ENCODE measurements around the gene UGT2B7.
"Not testable (repeated sequence)": the region's sequence is repeated elsewhere in the genome, so short reads cannot be mapped to it uniquely, and the experiment has no call there.

Gene UGT2B7

GRCh38 chr4:69089388-69089787, 6.9 kb upstream of the UGT2B7 start:
- DNase-seq = no peak

DNA sequence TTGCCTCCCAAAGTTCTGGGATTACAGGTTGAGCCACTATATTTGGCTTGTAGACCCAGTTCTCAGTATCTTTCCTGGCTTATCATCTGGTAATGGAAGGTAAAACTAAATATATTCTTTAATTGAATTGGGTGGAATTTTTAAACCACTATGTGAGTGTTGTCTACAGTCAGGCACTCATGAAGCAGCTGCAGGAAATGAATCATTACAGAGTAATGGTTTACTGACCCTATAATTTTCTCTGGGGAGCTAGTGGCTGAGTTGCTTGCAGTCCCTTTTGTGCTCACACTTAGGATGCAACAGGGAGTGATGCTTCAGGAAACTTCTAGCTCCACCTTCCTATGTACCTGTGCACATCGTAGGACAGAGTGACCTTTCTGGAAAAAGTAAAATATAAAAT, 4.1 kb upstream of the UGT2B7 start:
- no peak for DNase-seq

GRCh38 chr4:69092980-69093568, 3.2 kb upstream of the UGT2B7 start:
- no peak for DNase-seq

DNA sequence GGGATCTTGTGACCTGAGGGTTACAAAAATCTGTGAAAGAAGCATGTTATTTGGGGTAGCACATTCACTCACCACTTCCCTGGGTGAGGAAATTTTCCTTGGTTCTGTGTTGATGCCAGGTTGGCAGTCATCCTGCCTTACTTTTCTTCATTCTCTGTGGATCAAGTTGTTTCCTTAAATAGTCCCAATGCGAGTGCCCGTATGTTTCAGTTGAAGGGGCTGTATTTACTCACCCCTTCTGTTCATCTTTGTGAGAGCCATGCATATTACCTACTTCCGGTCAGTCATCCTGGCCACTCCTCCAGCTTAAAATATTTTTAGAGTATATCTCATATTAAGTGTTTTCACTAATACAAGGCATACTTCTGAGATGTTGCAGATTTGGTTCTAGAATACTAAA, 2.6 kb upstream of the UGT2B7 start:
- DNase-seq = no peak

DNA sequence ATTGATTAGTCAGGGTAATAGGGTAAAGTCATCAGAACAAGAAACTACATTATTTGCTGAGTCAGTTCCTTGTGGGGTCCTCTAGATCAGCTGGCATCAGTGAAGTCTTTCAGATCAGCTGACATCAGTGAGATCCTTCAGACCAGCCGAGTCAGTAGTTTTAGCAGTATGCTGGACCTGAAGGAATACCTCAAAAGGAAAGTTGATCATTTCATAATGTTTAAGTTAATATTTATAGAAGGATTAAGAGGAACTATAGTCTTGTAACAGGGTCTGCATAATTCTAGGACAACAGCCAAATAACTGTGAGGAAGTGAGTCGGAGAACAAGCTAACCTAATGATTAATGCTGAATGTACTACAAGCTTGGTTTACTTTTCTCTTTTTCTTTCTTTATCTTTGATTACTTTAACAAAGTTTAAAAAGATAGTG, 958 bp upstream of the UGT2B7 start:
- DNase-seq = no peak

DNA sequence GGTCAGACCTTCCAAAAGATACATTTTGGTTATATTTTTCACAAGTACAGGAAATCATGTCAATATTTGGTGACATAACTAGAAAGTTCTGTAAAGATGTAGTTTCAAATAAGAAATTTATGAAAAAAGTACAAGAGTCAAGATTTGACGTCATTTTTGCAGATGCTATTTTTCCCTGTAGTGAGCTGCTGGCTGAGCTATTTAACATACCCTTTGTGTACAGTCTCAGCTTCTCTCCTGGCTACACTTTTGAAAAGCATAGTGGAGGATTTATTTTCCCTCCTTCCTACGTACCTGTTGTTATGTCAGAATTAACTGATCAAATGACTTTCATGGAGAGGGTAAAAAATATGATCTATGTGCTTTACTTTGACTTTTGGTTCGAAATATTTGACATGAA, 536 bp downstream of the UGT2B7 start:
- DNase-seq = no peak

- no peak for DNase-seq
These were observed 2.2 kb downstream of the UGT2B7 start for GRCh38 chr4:69098470-69098869.

- DNase-seq = no peak
These were observed 3.6 kb downstream of the UGT2B7 start for GRCh38 chr4:69099910-69100309.

- not testable (repeated sequence) for DNase-seq
These were observed 6.4 kb downstream of the UGT2B7 start for GRCh38 chr4:69102668-69103067.

DNA sequence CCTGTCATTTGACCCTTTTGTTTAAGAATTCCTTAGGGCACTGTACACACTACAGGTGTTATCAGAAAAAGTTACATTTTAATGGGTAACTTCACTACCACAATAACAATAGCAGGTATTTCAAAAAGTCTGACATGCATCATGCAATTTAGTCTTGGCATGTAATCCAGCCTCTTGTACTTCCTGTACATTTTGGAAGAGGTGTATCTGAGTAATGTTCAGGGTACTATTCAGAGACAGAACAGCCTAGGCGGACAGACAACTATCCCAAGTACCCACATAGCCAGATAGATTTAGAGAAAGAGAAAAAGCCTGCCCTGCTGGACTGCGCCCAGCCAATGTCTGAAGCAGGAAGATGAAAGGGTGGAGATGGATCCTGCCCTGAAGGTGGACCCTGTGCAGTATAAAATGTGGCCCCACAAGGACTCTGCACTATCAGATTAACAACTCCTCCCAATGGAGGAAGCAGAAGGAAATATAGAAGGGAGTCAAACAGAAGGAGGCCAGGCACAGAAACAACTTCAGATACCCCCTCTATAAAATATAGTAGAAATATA, 8.5 kb downstream of the UGT2B7 start:
- DNase-seq = no peak

GRCh38 chr4:69115151-69115850, 19.0 kb downstream of the UGT2B7 start:
- not testable (repeated sequence) for DNase-seq

- no peak for DNase-seq
These were observed 19.6 kb downstream of the UGT2B7 start for GRCh38 chr4:69115851-69116213.

DNA sequence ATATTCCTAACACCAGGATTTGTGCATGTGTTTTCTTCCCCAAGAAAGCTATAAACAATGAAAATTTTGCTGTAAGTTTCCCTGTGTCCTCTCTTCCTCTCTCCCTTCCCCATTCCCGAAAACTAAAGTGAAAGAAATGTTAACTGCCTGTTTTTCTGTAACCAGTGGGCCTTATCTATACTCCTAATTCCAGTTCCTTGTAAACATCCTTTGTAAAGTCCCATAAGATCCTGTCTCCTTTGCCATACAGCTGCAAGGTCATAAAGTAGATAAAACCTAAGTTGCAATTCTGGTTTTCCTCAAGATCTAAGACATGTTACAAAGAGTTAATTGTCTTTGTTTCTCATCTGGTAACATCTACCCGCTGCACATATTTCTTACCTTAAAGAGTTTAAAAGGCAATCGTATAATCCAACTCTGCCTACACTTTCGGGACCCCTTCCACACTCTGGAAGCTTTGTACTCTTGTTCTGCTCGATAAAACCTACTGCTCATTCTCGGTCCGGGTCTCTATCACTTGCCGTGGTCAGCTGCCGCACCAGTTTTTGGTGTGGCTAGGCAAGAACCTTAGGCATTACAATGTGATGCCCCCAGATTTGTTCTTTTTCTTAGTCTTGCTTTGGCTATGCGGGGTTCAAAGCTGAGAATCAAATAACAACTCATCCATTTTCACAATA, 20.5 kb downstream of the UGT2B7 start:
- DNase-seq = no peak

DNA sequence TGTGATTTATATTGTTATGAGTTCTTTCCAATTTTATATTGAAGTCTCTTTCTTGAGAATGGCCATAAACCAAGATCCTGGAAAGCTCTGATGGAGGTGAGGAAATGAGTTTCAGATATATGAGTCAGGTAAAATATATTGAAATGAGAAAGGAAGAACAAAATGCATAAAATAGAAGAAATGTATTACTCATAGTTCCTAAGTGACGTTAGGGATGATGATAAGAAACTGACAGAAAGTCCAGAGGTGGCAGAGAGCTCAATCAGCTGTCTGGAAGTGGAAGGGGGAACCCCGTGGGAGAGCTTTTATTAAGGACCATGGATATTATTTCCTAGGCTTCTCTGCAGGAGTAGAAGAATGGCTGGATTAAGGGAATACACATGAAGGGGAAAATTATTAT, 24.6 kb downstream of the UGT2B7 start:
- DNase-seq = no peak

DNA sequence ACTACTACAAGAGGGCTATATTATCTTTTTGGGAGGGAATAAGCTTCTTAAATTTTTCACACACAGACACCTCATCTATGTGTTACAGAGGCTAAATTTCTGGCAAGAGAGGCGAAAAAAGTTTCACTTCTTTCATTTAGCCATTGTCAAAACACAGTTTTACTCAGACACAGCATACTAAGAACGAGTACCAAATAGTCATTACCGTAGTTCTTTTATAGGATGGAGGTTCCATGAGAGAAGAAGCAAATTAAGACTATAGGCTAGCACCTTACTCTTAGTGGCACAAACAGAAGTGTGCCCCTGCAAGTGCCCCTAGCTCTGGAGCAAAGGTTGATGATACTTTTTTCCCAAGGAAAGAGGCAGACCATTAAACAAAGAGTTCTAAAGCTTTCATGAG, 26.2 kb downstream of the UGT2B7 start:
- DNase-seq = no peak

DNA sequence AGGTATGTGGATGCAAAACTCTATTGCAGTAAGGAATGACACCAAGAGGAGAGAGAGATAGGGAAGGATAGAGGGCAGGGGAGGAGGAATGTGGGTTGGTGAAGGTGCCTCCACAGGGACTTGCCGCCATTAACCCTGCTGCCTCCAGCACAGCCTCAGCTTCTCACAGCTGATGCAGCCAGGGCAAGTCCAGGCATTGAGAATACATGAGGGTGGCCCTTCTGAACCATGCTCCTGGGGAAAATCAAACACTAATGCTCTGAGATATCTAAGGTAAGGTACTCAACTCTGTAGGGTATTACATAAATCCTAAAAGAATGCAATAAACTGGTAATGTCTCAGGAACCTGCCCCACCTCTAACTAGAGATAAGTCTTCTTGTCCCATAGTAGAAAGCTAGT, 28.7 kb downstream of the UGT2B7 start:
- no peak for DNase-seq

DNA sequence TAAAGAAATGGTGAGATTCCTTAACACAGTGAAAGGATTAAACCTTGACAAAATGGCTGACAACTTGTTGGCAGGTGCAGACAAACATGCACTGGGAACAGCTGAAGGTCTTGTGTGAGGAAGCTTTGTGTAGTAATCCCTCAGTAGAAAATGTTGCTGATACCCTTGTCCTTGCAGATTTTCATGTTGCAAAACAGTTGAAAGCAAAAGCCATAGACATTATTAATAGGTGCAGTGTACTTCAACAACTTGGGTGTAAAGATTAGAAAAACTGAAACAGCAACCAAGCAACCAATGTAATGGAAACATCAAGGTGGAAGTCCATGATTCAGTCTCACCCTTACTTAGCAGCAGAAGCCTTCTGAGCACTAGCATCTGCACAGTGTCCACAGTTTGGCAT, 29.8 kb downstream of the UGT2B7 start:
- no peak for DNase-seq

DNA sequence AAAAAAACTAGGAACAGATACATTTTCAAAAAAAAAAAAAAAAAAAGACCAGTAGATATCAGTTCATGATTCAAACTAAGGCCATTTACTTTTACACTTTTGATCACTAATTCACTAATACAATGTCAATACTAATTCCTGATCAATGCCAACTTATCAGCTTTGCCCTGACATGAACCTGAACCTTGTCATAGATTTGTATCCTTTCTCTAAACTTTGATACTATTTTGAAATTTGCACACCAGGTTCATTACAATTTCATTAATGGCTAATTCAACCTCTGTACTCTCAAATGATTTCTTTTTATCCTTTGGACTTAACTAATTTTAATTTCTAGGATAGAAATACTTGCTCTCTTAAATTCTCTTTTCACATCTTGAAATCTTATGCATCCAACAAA, 37.7 kb downstream of the UGT2B7 start:
- no peak for DNase-seq

DNA sequence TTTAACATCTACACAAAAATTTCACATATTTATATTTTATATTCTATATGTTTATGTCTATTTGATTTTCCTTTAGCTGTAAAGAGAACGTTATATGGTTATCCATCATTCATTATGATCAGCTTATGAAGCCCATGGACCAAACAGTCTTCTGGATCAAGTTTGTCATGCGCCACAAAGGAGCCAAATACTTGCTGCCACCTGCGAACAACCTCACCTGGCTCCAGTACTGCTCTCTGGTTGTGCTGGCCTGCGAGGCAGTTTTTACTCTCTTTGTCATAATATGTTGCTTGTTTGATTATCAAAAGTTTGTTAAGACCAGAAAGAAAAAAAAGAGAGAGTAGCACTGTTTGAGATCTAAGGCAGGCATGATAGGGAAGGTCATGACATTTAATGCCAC, 38.2 kb downstream of the UGT2B7 start:
- DNase-seq = no peak

DNA sequence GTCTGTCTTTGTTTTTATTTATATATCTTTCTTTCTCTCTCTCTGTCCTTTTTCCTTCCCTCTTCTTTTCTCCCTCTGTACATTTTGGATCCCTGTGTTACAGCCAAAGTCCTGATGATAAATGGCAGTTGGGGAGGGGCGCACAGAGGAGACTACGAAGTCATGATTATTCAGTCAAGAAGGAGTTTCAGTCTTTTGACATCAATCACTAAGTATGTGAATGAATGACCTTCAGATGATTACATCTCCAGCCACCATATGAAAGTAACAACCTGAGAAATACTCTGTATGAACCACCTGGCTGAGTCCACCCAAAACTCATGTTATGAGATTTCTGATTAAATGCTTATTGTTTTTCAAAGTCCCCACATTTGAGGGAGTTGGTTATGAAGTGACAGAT, 45.0 kb downstream of the UGT2B7 start:
- DNase-seq = no peak

- DNase-seq = no peak
These were observed 51.1 kb downstream of the UGT2B7 start for GRCh38 chr4:69147334-69147733.

DNA sequence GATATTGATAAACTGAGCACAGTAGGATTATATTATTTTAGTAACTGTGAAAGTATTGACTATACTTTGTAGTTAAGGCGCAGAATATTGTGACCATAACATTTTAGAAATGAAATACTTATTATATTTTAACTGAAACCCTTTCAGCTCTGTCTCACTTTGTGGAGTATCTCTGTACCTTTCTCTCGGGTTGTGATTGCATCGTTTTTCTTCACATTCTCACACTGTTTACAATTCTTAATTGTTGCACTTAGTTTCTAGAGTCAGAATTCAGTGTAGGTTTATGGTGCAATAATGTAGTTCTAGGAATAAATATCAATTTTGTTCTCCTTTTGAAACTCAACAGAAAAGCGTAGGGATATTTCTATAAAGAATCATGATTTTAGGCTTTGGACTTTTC, 57.7 kb downstream of the UGT2B7 start:
- no peak for DNase-seq

DNA sequence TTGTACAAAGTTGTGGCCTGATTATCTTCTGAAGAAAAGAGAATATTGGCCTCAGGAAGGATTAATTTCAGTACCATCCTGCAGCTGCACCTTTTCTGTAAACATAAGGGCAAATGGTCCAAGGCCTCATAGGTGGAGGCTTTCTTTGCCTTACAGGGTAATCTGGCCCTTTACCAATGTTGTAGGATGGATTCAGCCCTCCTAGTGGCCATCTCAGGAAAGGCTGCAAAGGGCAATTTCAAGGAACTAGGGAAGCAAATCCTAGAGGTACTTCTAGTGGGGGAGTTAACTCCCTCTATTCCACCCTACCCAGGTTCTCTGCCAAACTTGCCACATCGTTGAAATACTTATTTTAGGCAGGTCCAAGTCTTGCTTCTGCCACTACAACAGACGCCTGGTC, 60.6 kb downstream of the UGT2B7 start:
- no peak for DNase-seq

Data from eye (tissue), 1 donor.